WTC11 (cell line): ENCODE data around the gene WNK1. TPM values are rescaled to one million over a fixed set of nuclear protein-coding genes. Genes with fewer than 3 reads are reported as not detected.

Experiments used
- ATAC-seq: fragments of 200-7000 bp; cut with Tn5 transposase; 2 replicates; pipeline ENCODE4 v1.10.0; 2021; ENCODE audit warnings: mild to moderate bottlenecking, moderate library complexity
- Bru-seq: library from RNA; stranded (reverse); fragments of 400-500 nt; gene quantifications from one replicate; lab custom pipeline; 2021; lab: Mats Ljungman, UMichigan
- CTCF ChIA-PET: fragments of 300-600 bp; sonication (Branson Sonifier 250); formaldehyde crosslinking; loops from one replicate; lab custom pipeline; 2021; ENCODE audit warnings: antibody characterized with exemption; lab: Charles Lee
- POLR2A ChIA-PET: fragments of 350-600 bp; sonication (Branson Sonifier 250); formaldehyde crosslinking; loops from one replicate; lab custom pipeline; 2021; ENCODE audit warnings: antibody characterized with exemption; lab: Charles Lee
- DNase-seq: peaks from one replicate; pipeline ENCODE4 v3.0.0; 2021; ENCODE audit warnings: low spot score
- H3K27ac Mint-ChIP-seq: 2 replicates; pipeline ENCODE4 v1.8.0; 2021; ENCODE audit warnings: mixed read lengths
- H3K27me3 Mint-ChIP-seq: 2 replicates; pipeline ENCODE4 v1.8.0; 2021; ENCODE audit warnings: low read depth, mild to moderate bottlenecking, moderate library complexity, mixed read lengths
- H3K36me3 Mint-ChIP-seq: 2 replicates; pipeline ENCODE4 v1.8.0; 2021; ENCODE audit warnings: mixed read lengths
- H3K4me1 Mint-ChIP-seq: 2 replicates; pipeline ENCODE4 v1.8.0; 2022; ENCODE audit warnings: mixed read lengths
- H3K4me3 Mint-ChIP-seq: 2 replicates; pipeline ENCODE4 v1.8.0; 2021; ENCODE audit warnings: mild to moderate bottlenecking, moderate library complexity, mixed read lengths
- H3K9me3 Mint-ChIP-seq: 2 replicates; pipeline ENCODE4 v1.8.0; 2021; ENCODE audit warnings: mixed read lengths
- CBFB ChIP-seq: sonication (generic); formaldehyde crosslinking; IDR thresholded peaks from 2 replicates; pipeline ENCODE4 v1.8.1; 2022; ENCODE audit warnings: mild to moderate bottlenecking, low read depth, missing genetic modification reagents
- CREM ChIP-seq: sonication (generic); formaldehyde crosslinking; IDR thresholded peaks from 2 replicates; pipeline ENCODE4 v1.8.1; 2022; ENCODE audit warnings: mild to moderate bottlenecking, missing genetic modification reagents, moderate library complexity
- FOXK1 ChIP-seq: sonication (generic); formaldehyde crosslinking; IDR thresholded peaks from 2 replicates; pipeline ENCODE4 v1.8.0; 2022; ENCODE audit warnings: mild to moderate bottlenecking, moderate library complexity, missing genetic modification reagents
- PRDM15 ChIP-seq: sonication (generic); formaldehyde crosslinking; IDR thresholded peaks from 2 replicates; pipeline ENCODE4 v1.8.0; 2022; ENCODE audit warnings: missing genetic modification reagents
- RORB ChIP-seq: fragments of 250-450 bp; sonication (Bioruptor Pico); IDR thresholded peaks from 2 replicates; pipeline ENCODE4 v1.9.0; 2021; ENCODE audit warnings: mild to moderate bottlenecking
- SP1 ChIP-seq: sonication (generic); formaldehyde crosslinking; conservative IDR thresholded peaks from 2 replicates; pipeline ENCODE4 v1.8.1; 2022; ENCODE audit warnings: missing genetic modification reagents
- ZNF232 ChIP-seq: sonication (generic); formaldehyde crosslinking; IDR thresholded peaks from 2 replicates; pipeline ENCODE4 v1.8.0; 2022; ENCODE audit warnings: mild to moderate bottlenecking, missing genetic modification reagents
- ZNF281 ChIP-seq: sonication (generic); formaldehyde crosslinking; IDR thresholded peaks from 2 replicates; pipeline ENCODE4 v1.8.0; 2023; ENCODE audit warnings: mild to moderate bottlenecking, missing genetic modification reagents
- ZNF532 ChIP-seq: fragments of 250-450 bp; sonication (Bioruptor Pico); IDR thresholded peaks from 2 replicates; pipeline ENCODE4 v1.9.0; 2021; ENCODE audit warnings: mild to moderate bottlenecking, borderline replicate concordance
- long read RNA-seq, 3 experiments: library from RNA in 1 of 3; library from capped mRNA in 1 of 3; library from polyadenylated mRNA in 1 of 3; unstranded in 2 of 3; stranded (forward) in 1 of 3; transcript quantifications; one replicate each; pipeline ENCODE4 v2.0.0, GENCODE V29; 2021
- total RNA-seq: library from RNA; stranded (reverse); gene quantifications from 3 replicates; pipeline ENCODE4 v1.2.3, GENCODE V29; 2021
- TF ChIP-seq, protein P1 (sequence below): sonication (generic); formaldehyde crosslinking; IDR thresholded peaks from 2 replicates; pipeline ENCODE4 v1.8.0; 2022; ENCODE audit warnings: mild to moderate bottlenecking, missing genetic modification reagents

The WNK1 gene
- total RNA-seq: 118 to 126 TPM (median 123 TPM) in 3 replicates
- Bru-seq, nascent RNA: percentile 84 among the genes with signal in this experiment
- long read RNA-seq, experiment 1, partial matches to known transcripts: 16 of 49 reads
- long read RNA-seq, experiment 1, other reads (novel, unspliced or antisense): 32 of 49 reads
- long read RNA-seq, experiment 2, partial matches to known transcripts: 39 of 116 reads
- long read RNA-seq, experiment 2, other reads (novel, unspliced or antisense): 76 of 116 reads
- long read RNA-seq, experiment 3, partial matches to known transcripts: 0 of 2 reads
- long read RNA-seq, experiment 3, other reads (novel, unspliced or antisense): 2 of 2 reads

- peak; percentile 81 for ATAC-seq
- no peaks in the 10 kb centered on the region for H3K9me3 Mint-ChIP-seq
- H3K4me1 Mint-ChIP-seq: peaks cover 32% of the 10 kb centered on the region
- TF ChIP-seq ZNF232 (CRISPR knock-in tag) (no peak), ZNF532 (CRISPR knock-in tag) (no peak), CREM (CRISPR knock-in tag) (no peak), SP1 (peak; percentile 28; the same call in 1 of the 2 replicates), CBFB (CRISPR knock-in tag) (no peak), RORB (CRISPR knock-in tag) (no peak), FOXK1 (peak; percentile 21; the same call in 1 of the 2 replicates), ZNF281 (CRISPR knock-in tag) (no peak), PRDM15 (CRISPR knock-in tag) (no peak)
- TF ChIP-seq, protein P1, sequence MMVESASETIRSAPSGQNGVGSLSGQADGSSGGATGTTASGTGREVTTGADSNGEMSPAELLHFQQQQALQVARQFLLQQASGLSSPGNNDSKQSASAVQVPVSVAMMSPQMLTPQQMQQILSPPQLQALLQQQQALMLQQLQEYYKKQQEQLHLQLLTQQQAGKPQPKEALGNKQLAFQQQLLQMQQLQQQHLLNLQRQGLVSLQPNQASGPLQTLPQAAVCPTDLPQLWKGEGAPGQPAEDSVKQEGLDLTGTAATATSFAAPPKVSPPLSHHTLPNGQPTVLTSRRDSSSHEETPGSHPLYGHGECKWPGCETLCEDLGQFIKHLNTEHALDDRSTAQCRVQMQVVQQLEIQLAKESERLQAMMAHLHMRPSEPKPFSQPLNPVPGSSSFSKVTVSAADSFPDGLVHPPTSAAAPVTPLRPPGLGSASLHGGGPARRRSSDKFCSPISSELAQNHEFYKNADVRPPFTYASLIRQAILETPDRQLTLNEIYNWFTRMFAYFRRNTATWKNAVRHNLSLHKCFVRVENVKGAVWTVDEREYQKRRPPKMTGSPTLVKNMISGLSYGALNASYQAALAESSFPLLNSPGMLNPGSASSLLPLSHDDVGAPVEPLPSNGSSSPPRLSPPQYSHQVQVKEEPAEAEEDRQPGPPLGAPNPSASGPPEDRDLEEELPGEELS (CRISPR knock-in tag): 0 out of 2 replicates have a peak, but pooled peaks have one; percentile 1
- TF ChIP-seq, all 79 proteins: peak for 3
- ChIA-PET POLR2A (interaction anchor here (0.6 to 2.9 kb wide), 5 partner anchors 29 to 191 kb away, joined by 3 to 17 read pairs (median 9); no protein-coding TSS in a partner anchor), CTCF (interaction anchor here (0.7 to 4.3 kb wide), 19 partner anchors 26 to 205 kb away, joined by 3 to 63 read pairs (median 7); partner anchors contain the start of genes NINJ2 and RAD52)
- no peaks in the 10 kb centered on the region for H3K27me3 Mint-ChIP-seq
- peak within 1 kb of the TSS; percentile 92 for H3K4me3 Mint-ChIP-seq
- peak; percentile 96 for DNase-seq
- H3K36me3 Mint-ChIP-seq: no peaks in the 10 kb centered on the region; the same call in 1 of the 2 replicates
- no peak within 1 kb of the TSS for H3K27ac Mint-ChIP-seq
Observed at GRCh38 chr12:751999-752694, at the start of gene WNK1. Gene WNK1 (plus strand): TSS chr12:752579. CDS start chr12:753566, 987 bp downstream.
